ENCODE results near the gene FAM162A.

DNA sequence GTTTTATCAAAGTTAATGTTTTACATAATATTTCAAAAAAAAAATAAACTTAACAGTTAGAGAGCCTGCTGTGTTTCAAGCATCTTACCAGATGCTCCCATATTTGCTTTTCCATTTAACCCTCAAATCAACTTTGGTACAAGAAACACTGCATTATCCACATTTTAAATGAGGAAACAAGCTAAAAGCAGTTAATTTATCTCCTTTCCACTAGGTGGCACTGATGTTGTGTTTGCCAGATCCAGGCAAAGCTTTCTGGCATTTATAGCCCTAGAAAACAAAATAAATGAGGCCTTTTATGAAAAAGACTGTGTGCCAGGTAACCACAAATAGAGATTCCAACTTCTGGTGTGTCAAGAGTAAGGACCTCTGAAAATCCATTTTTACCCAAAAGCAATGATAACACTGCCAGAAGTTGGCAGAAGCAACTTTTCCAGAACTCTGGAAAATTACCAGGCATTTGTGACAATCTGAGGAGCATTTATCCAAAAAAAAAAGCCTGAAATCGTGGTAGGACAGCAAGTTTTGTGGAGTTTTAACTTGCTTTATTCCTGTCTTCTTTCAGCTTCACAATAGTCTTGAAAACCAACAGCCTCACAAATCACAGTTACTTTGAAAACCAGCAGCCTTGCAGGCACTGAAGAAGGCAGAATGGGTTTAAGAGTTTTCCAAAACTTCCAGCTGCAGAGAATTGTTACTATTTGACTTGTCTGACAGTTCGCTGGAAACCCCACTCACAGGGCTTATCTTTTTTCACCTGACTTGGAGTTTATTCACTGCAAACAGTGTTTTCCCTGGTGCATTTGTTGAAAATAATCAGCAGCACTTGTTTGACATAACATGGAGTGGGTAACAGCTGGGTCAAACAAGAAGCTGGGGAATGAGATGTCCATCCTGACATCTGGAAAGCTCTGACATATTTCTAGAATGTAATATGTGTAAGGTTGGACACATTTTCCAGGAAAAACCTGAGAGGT, 9.2 kb downstream of the FAM162A start:
- TF ChIP-seq POLR2A (IDR thresholded peaks at IDR 0.05), result no peak
- TF ChIP-seq, protein P1, sequence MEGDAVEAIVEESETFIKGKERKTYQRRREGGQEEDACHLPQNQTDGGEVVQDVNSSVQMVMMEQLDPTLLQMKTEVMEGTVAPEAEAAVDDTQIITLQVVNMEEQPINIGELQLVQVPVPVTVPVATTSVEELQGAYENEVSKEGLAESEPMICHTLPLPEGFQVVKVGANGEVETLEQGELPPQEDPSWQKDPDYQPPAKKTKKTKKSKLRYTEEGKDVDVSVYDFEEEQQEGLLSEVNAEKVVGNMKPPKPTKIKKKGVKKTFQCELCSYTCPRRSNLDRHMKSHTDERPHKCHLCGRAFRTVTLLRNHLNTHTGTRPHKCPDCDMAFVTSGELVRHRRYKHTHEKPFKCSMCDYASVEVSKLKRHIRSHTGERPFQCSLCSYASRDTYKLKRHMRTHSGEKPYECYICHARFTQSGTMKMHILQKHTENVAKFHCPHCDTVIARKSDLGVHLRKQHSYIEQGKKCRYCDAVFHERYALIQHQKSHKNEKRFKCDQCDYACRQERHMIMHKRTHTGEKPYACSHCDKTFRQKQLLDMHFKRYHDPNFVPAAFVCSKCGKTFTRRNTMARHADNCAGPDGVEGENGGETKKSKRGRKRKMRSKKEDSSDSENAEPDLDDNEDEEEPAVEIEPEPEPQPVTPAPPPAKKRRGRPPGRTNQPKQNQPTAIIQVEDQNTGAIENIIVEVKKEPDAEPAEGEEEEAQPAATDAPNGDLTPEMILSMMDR (IDR thresholded peaks at IDR 0.05), result peak; percentile 58 to 77 (median 70)

Data from gastroesophageal sphincter (tissue), 3 donors.